ENCODE data around the gene ATP2A3.

ATP2A3 gene

DNA sequence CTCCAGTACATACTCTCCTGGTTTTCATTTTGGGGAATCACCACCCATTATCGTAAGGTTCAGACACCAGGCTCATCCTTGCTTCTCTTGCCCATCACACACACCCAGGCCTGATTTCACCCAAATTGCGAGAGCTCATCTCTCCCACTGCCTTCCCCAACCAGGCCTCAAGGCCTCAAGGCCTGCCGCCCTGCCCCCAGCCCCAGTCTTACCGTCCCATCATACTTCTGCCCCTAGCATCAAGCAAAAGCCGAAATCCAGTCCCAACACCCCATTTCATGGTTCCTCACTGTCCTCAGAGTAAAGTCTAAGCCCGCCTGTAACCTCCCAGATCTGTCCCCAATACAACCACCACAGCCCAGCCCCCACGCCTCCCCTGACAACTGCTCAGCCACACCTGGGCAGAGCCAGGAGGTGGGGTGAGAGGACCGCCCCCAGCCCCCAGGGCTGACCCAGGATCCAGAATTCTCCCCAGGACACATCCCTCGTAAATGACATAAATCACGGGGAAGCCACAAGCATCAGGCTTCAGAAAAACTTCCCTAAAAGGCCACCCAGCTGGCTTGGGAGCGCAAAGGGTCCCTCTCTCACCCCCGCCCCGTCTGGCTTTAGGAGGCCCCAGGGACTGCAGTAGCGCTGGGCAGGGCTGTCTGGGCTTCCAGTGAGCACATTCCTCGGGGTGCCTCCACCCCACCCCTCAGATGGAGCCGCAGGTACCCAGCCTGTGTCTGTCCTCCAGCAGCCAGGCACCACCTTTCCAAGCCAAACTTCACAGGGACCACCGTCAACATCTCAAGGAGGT is 38.4 kb downstream of the ATP2A3 start:
- no peak for DNase-seq

DNA sequence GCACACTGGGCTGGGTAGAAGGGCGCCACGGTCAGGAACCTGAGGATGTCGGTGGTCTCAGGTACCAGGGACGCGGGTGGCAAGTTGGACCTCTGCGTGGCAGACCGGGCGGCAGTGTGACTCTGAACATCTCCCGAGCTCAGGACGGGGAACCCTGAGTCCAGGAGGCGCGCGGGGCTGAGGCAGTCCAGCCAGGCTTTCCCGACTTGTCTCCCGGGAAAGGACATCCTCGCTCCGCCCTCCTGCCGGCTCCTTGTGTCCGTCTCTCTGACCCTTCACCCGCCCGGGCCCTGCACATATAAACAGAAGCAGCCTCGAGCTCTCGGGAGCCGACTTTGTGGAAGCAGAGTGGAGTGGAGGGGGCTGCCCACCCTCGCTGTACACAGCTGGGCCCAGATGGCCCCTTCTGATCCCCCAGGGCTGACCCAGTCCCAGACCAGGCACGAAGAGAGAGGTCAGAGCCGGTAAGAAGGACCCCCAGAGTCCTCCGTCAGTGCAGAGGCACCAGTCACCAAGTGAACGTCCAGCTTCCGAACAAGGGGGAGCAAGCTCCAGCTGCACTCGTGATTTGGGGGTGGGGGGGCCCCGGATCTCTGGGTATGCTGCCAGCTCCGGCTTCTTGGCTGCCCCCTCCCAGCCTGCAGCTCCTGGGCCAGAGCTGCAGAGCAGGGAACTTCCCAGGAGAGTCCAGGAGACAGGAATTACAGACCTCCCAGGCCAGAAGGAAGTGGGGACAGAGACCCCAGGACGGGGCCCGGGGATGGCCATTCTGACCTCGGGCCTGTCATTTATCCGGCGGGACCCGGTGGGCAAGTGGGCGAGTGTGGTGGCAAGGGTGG is 39.5 kb downstream of the ATP2A3 start:
- DNase-seq: no peak

DNA sequence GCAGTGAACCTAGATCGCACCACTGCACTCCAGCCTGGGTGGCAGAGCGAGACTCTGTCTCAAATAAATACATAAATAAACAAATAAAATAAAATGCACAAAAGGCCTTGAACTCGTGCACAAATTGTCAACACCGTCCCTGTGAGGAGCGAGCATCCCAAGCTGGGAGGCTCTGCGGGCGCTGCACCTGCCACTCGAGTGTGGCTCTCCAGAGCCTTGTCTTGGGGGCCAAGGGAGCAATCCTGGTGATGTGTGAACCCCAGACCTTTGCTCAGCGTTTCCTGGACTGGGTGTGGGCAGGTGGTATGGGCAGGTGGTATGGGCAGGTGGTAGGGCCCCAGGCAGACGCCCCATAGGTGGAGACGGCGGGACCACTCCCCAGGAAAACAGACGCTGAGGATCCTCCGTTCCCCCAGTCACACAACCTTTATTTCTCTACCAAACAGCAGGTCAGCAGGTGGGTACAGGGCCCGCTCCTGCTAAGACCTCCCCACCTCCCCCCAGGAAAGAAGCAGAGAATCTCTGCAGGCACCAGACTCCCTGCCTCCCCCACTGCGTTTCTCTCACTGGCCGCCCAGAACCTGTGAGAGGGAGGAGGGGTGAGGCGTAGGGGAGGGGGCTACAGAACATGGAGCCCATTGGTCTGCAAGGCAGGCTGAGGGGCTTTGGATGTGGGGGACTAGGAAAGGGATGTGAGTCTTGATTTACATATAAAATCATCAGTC is 40.6 kb downstream of the ATP2A3 start:
- no peak for DNase-seq

DNA sequence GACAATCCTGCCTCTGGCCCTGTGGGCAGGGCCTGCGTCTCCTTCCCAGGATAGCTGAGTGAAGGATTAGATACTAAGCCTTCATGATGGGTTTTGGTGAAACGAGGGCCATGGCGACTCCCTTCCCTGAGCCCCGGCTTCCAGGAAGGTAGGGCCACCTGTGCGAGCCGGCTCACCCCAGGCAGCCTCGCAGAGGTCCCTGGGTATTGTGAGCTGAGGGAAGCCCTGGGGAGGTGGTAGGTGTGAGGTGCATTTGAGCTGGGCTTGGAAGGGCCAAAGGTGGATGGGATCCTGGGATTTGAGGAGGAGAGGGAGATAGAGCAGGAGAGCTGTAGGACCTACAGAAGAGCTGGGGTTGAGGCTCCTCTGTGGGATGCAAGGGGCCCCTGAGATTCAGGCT is 41.5 kb downstream of the ATP2A3 start:
- no peak for DNase-seq

DNA sequence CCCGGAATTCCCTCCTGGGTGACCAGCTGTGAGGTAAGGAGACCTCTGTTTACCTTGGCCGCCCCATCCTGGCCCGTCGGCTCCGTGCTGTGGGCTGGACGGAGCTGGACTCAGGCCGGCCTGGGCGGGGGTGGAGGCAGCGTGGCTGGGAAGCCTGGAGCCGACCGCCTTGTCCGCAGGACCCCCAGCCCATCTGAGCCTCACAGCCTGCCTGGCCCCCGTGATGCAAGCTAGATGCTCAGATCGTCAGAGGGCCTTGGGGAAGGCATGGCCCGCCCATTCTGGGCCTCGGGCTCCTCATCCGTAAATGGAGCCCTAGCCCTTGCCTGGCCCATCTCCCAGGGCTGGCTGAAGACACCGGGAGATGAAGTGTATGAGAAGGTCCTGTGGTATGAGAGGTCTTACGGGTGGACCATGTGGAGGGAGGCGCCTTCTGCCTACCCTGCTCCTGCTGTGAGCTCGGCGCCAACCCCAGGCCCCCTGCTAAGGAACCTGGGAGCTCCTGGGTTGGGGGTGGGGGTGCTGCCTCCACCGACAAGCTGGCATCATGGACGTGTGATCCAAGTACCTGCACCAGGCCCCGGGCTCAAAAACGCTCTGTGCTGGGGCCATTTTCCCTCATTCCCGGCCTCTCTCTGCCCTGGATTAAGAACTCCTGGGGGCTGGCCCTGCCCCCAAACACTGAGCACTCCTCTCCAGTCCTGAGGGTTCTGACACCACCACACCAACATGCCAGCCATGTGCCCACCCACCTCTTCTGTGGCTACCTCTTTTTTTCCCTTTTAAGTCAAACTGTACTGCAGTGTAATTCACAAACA is 42.5 kb downstream of the ATP2A3 start:
- no peak for DNase-seq

DNA sequence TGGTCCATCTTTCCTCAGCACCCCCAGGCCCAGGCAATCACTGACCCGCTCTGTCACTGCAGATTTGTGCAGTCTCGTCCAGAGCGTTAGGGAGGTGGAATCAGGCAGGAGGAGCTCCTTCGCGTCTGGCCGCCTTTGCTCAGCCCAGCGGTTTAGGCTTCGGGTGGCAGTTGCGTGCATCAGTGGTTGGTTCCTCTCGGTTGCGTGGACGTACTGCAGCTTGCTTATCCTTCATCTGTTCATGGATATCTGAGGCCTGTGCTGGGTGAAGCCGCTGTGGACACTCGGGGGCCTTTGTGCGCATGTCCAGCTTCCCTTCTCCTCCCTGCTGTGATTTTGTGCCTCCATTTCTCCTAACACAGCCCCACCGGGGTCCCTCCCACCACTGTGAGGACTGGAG is 43.2 kb downstream of the ATP2A3 start:
- no peak for DNase-seq

DNA sequence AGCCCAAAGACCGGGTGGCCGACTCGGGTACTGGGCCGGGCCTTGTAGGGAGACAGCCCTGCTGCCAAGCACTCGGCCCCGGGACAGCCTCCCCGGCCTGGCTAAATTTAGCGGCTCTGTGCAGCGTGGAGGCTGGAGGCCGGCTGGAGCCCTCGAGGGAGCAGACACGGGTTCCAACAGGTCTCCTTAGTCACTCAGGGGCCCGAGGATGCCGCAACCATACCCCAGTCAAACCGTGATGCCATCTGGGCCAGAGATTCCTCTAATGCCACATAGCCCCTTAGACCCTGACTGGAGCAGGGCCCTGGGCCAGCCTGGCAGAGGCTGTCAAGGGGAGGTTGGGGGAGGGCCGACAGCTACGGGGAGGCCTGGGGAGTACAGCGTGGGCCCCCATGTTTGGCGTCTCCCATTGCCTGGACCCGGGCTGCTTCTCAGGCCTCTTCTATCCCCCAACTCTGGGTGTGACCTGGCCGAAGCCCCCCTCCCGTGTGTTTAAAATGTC is 45.1 kb downstream of the ATP2A3 start:
- DNase-seq: no peak

DNA sequence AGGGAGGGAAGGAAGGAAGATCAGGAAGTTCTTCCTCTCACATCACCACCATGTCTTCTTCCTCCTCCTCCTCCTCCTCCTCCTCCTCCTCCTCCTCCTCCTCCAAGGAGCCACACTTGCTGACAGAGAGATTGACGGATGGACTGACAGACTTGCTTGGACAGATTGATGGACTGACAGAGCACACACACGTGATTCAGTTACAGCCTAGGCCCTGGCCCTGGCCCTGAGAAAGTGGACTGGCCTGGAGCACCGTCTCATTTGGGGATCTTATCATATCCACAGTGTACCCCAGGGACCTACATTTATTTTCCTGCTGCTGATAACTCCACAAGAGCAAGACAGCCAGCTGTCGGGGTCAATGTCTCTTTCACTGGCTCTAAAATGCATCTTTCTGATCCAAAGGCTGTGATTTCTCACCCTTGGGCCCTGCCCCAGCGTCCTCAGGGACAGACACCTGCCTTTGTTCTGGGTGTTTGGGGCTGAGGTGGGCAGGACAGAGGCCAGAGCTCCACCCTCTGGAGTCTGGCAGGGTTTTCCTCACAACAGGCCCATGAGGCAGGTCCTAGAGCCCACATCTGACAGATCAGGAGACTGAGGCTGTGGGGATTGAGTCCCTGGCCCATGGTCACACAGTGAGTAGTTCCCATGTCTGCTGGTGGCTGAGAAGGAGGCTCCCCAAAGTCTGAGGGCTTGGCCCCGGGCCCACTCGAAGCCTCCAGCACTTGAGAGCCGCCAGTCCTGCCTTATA is 45.7 kb downstream of the ATP2A3 start:
- no peak for DNase-seq

DNA sequence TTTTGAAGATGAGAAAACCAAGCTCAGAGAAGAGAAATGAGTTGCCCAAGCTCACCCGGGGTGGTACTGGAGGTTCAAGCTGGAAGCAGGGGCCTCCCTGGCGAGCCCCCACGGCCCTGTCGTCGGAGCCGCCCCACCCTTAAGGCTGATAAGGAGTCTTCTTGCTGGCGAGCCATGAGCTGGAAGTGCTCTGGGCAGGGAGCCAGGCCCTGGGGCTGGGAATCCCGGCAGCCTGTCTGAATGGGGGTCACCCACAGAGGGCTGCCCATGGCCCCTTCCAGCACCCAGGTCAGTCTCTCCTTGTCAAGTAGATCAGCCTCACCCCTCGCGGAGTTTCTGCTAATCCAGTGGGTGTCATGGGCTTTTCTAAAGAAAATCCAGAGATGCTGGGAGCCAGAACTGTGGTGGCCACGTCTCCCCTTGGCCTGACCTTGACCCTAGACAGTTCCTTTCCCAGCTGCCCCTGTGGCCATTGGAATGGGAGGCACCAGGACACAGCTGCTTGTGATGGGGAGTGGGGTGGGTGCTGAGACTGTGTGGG is 46.8 kb downstream of the ATP2A3 start:
- peak; percentile 82 for DNase-seq

DNA sequence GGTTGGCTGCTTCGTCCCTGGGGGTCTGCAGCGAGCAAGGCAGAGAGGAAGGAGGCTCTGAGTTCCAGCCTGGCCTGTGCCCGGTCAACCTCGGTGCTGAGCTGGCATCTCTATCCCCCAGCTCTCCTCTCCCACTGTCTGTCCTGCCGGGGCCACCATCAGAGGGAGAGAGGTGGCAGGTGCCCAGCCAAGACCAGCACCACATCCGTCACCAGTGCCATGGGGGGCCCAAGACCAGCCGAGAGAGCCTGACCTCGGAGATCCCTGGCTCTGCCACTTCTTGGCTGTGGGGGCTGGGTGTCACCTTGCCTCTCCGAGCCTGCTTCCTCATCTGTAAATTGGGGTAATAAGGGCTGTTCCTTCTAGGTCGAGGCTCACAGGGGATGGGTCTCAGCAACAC is 47.4 kb downstream of the ATP2A3 start:
- peak; percentile 75 for DNase-seq

DNA sequence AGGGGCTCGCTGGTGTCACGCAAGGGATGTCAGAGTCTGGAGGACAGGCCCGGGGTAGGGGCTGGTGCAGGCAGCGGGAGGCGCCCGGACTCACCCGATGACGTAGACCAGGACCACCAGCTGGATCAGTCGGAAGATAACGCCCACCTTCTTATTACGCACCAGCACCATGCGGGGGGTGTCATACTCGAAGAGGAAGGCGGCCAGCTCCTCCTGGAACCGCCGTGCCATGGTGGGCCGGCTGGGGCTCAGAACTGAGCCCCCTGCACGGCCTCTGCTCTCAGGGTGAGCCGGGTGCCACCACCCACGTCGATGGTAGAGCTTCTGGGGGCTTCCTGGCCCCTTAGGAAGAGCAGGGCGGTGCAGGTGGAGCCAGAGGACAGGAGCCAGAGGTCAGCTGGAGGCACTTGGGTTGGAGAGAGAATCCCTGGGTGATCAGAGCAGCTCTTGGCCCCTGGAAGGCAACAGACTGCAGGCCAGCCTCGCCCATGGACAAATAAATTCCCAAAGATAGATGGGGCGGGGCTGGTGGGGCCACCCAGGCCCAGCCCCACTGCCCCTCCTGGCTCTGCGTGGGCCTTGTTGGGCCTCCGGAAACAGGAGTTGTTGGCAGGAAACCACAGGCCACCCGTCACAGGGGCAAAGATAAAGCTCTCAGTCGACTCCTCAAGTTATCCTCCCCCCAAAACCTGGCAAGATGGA is 48.1 kb downstream of the ATP2A3 start, which contains the start of gene P2RX1:
TSS of gene P2RX1 (minus strand) at position 471 of the 702 bp plus-strand sequence. CDS start at position 231, 240 bp downstream.
- peak; percentile 98 for DNase-seq

DNA sequence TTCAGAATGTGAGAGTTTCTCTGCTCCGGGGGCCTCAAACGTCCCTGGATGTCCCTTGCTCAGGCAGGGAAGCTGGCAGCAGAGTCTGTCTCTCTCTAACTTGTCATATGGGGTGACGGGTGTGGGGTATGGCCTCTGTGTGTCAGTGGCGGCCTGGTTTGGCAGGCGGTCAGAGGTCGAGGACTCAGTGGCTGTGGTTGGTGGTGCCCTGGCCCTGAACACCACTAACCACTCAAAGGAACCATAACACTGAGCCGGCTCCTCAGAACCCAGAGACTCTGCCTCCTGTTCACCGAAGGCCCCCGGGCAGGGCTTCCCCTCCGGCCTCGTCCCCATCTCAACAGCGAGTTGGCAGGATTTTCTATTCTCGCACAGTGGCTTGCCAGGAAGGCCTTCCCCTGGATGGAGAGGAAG is 48.6 kb downstream of the ATP2A3 start:
- DNase-seq: peak; percentile 68

DNA sequence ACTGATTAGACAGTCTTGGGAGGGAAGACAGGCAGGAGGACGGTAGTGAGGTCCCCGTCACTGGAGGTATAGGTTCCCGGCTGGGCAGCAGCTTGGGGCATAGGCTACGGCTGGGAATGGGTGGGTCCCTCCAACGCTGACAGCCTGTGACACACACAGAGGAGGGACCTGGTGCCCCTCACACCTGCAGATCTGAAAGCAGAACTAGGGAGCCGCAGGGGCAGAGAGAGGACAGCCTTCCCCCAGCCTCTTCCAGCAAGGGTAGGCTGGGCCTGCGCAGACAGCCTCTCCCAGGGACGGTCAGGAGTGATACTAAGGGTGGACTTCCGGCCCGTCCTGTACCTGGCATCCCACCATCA is 49.9 kb downstream of the ATP2A3 start:
- DNase-seq: peak; percentile 59

DNA sequence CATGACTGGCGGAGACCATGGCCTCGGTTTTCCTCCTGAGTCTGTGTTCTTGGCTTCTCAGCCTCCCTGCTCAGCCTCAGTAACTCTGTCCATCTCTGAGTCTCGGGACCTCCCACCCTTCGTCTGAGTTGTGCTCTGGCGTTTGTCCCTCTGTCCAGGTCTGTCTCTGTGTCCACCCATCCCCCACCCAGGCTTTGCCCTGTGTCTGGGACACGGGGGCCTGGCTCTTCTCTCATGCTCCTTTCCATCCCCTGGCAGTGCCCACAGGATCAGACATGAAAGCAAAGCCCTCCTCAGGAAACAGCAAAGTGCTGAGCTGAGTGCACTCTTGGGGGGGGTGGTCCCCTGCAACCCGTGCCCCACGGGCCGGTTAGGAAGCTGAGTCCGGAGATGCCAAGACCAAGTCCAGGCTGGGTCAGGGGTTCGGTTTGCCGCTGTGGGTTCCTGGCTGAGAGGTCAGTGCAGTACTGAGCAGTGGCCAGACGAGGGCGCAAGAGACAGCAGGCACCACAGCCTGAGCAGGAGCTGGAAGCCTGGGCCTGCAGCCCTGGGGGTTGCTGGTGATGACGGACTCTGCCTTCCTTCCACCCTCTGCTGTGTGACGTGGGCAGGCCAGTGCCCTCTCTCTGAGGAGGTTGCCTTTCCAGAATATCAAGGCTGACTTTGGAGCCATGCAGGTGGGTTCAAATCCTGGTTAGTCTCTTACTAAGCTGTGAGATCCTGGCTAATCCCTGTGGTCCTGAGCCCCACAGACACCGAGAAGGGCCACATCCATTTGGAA is 50.5 kb downstream of the ATP2A3 start:
- peak; percentile 91 for DNase-seq

DNA sequence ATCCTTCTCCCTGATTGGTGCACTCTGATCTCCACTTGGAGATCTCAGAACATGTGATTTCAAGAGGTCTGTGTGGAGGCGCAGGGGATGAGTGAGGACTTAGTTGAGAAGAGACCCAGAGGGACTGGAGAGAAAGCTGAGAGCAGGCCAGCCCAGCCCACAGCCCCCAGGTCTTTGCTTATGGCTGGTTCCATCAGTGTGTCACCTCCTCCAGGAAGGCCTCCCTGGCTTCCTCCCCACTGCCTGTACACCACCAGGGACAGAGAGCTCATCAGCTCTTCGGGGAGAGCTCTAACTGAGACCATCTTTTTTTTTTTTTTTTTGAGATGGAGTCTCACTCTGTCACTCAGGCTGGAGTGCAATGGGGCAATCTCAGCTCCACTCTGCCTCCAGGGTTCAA is 51.4 kb downstream of the ATP2A3 start:
- DNase-seq: no peak

DNA sequence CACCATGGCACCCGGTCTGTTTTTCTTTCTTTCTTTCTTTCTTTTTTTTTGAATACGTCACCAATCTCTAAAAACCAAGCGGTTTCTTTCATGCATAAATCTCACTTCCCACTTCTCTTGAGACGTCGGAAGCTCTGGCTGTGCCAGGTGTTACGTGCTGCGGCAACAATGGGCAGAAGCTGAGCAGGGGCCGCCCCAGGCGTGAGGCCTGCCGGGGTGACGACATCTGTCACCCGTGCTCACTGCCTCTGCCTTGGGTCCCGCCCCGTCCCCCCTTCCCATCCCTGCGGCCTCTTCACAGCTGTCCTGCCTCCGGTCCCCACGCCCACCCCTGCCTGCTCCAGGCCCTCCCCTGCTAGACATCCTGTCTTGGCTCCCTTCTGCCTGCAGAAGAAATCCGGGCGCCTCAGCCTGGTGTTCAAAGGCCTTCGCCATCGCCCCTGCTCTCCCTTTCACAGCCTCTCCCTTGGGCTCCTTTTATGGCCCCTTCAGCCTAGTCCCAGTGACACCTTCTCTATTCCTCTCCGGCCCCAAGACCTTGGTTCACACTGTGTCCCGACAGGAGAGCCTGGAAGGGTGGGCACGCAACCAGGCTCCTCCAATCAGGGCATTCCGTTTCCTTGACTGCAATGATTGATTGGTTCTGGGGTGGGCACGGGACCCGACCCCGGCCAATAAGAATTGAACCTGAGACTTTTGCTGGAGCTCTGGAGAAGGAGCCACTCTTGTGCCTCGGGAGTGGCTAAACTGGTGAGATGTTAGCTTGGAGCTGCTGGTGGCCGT is 52.8 kb downstream of the ATP2A3 start:
- DNase-seq: peak; percentile 63

DNA sequence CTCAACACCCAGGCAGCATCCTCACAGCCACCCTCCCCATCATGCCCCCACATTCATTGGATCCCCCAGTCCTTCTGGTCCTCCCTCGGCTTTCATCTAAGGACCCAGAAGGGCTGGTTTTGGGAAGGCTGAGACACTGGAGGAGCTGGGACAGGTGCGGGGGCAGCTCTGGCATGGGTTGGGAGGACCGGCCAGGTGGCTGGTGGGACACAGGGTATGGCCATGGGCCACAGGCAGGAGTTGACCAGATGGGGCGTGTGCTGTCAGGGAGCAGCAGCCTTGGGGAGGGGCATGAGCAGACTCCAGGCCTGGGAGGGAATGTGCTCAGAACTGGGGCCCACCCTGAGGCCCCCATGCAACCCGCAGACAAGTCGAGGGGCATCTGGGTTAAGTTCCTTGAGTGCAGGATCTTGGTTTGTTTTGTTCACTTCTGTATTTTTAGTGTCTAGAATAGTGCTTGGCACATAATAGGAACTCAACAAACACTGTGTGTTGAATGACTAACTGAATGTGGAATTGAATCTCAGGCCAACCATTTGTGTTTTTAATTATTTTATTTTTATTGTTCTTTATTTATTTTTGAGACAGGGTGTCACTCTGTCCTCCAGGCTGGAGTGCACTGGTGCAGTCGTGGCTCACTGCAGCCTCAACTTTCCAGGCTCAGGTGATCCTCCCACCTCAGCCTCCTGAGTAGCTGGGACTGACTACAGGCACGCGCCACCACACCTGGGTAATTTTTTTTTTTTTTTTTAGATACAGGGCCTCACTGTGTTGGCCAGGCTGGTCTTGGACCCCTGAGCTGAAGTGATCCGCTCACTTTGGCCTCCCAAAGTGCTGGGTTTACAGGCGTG is 53.6 kb downstream of the ATP2A3 start:
- no peak for DNase-seq

DNA sequence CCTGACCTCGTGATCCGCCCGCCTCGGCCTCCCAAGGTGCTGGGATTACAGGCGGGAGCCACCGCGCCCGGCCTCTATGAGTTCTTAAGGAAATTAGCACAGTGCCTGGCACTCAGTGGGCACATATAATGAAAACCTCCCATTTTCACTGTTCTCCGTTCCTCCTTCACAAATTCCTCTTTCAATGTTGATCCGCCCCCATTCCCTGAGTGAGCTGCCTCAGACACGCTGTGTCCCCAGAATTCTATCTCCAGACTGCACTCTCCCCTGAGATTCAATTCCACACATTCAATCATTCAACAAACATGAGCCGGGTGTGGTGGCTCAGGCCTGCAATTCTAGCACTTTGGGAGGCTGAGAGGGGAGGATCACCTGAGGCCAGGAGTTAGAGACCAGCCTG is 55.0 kb downstream of the ATP2A3 start:
- DNase-seq: no peak

Data from hematopoietic multipotent progenitor cell treated with erythropoietin and hydrocortisone succinate and interleukin-3 and kit ligand, for 6 days (in vitro differentiated cells).